Measurements from ENCODE around the gene OR9Q1.

OR9Q1 gene

GRCh38 chr11:58034471-58034870 is 10.8 kb downstream of the OR9Q1 start:
- no peak for DNase-seq

GRCh38 chr11:58039589-58039988 is 15.9 kb downstream of the OR9Q1 start:
- no peak for DNase-seq

- no peak for DNase-seq
These were observed 19.7 kb downstream of the OR9Q1 start for GRCh38 chr11:58043379-58043778.

DNA sequence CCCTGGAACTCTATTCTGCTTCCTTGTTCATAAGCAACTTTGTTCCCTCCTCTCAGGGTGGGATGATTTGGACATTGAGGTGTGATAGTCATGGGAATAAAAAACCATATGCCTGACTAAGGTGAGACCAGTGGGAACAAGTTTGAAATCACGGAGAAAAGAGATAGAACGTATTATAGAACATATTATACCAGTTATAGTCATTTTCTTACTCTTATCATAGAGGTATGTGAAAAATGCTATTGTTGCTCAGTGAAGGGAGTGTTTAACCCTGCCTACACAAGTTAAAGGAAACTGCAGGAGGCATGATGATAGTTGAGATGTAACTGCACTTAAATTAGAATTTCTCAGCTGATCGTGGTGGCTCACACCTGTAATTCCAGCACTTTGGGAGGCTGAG is 22.6 kb downstream of the OR9Q1 start:
- no peak for DNase-seq

DNA sequence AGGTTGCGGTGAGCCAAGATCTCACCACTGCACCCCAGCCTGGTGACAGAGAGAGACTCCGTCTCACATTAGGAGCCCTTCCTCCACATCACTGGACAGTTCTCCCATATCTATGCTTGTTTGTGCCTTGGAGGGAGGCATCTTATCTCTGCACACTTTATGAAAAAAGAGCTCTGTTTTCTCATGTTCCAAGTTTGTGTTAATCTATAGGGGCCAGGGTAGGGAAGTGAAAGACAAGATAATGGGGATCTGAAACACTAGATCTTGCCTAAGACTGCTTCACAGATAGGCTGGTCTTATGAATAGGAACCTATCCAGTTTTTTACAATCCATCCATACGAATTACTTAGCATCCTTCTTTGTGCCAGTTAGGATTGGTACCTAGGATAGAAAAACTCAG is 24.1 kb downstream of the OR9Q1 start:
- no peak for DNase-seq

GRCh38 chr11:58055806-58056401 is 32.2 kb downstream of the OR9Q1 start:
- DNase-seq: no peak

GRCh38 chr11:58057481-58057880 is 33.8 kb downstream of the OR9Q1 start:
- no peak for DNase-seq

DNA sequence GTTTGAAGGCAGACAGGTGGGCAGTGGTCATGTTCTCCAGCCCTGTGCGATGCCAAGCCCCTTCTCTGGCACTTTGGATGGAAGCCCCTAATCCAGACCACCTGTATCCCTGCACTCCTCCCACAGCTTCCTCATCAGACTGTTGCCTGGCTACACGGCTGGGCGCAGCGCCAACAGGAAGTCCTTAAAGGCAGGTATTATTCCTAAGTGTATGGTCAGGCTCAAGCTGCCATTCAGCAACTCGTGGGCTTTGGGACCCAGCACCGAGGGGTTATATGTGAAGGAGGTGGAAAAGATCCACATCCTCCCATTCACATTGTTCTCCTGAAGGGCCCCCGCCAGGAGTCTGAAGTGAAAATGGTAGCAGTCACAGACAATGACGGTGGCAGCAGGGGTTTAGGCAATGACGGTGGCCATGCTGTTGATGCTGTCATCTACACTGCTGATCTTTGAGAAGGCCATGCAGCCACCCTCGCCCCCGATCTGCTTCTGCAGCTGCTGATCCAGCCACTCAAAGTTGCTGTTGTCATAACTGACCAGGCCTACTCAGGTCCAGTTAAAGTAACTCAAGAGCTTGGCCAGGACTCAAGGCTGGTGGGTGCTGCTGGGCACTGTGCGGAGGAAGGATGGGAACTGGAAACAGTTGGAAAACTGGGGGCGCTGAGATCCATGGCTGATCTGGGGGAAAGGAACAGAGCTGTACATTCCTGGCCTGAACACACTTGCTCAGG is 34.8 kb downstream of the OR9Q1 start:
- no peak for DNase-seq

GRCh38 chr11:58059007-58059350 is 35.3 kb downstream of the OR9Q1 start:
- DNase-seq: no peak

DNA sequence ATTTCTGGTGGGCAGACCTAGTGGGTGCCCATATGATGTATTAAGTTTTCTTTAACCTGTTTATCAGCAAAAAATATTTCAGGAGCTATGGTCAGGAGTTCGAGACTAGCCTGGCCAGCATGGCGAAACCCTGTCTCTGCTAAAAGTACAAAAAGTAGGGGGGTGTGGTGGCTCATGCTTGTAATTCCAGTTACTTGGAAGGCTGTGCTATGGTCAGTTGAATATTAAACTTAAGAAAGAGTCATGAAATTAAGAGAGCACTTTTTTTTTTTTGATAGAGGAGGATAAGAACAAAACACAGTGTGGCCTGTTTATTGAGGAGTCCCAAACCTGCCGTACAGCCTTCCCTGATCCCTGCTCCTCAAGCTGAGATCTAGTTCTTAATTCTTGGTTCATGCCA is 36.9 kb downstream of the OR9Q1 start:
- no peak for DNase-seq

GRCh38 chr11:58060939-58061672 is 37.4 kb downstream of the OR9Q1 start:
- no peak for DNase-seq

DNA sequence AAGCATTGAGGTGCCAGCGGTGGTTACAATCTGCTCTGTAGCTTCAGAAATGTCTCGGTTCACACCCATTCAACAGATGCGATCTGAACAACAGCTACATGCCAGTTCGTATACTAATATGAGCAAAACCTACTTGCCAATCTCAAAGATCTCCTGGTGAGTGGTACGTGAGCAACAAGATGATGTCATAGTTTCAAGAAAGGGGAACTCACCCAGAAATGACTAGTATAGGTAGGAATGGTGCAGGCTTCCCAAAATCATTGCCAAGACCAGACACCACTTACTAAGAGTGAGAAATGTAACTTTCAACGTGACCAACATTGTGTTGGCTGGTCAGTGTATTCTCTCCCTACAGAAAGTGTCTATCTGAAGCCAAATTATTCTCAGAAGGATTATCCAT is 38.1 kb downstream of the OR9Q1 start:
- DNase-seq: no peak

DNA sequence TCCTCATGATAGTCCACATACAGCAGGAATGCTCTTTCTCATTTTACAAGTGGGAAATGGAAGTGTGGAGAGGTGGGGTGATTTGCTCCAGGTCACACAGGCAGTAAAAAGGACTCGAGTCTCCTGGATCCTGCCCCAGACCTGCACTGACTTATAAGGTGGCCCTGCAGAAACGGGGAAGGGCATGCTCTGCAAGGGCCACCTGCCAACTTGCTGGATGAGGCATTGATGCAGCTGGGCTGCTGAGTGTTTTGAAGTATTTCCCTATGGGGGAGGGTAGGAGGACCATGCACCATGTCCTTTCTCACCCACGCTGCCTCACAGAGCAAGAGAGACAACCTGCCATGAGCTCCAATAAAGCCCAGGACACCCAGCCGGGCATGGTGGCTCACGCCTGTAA is 44.0 kb downstream of the OR9Q1 start:
- DNase-seq: no peak

- DNase-seq: no peak
These were observed 45.0 kb downstream of the OR9Q1 start for GRCh38 chr11:58068655-58069054.

DNA sequence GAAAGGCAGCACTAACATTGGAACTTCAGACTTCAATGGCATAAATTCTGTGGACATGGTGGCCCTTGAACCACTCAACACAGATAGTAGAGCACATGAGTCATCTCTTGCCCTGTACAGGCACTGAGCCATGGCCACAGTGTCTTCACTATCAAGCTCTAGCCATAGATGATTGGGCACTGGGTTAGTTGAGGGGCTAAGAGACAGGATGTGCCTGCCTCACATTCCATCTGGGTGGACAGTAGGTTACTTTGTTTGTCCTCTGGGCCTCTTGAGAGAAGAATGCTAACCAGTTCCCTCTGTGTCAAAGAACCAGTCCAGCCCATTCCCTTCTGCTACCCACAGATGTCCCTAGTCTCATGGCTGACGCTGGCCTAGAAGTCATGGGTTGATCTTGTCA is 46.9 kb downstream of the OR9Q1 start:
- DNase-seq: no peak

DNA sequence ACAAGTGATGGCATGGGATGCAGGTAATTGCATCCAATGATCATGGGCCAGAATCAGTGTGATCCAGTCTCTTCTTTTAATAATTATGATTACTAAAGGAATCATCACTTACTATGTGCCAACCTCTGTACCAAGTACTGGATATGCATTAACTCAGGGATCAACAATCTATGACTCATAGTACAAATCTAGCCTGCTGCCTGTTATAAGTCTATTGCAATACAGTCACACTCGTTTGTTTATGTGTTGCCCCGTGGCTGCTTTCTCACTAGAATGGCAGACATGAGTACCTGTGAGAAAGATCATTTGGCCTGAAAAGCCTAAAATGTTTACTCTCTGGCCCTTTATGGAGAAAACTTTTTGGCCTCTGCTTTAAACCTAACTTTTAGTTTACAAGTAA is 52.1 kb downstream of the OR9Q1 start:
- no peak for DNase-seq

DNA sequence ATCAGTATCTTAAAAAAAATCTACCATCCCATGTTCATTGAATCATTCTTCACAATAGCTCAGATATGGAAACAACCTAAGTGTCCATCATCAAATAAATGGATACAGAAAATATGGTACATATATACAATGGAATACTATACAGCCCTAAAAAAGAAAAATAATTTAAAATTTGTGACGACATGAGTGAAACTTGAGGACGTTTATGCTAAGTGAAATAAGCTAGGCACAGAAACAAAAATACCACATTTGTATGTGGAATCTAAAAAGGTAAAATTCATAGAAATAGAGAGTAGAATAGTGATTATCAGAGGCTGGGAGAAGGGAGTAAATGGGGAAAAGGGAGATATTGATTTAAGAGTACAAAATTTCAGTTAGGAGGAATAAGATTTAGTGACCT is 62.8 kb downstream of the OR9Q1 start:
- no peak for DNase-seq

GRCh38 chr11:58097437-58097836 is 73.8 kb downstream of the OR9Q1 start:
- DNase-seq: no peak

DNA sequence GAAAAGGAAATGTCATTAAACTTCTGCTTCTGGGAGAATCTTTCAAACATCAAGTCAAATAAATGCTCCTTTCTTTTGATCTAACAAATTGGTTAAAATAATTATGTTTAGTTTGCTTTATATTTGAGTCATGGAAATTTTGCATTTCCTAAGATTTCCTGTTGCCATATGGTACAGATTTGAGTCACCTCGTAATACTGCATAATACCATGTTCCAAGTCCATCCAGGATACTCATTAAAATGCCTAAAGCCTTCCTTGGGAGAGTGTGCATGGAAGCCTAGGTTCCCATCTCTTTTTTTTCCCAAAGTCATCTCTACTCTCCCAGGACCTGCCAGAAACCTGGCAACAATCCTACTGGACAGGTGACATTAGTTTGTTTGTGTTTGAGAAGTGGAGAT is 97.4 kb downstream of the OR9Q1 start:
- DNase-seq: no peak

GRCh38 chr11:58125469-58125868 is 101.8 kb downstream of the OR9Q1 start, which contains the start of gene OR9I1:
Gene OR9I1, minus strand, starts transcription at chr11:58125530. Its CDS starts 6,086 bp downstream, at chr11:58119444.
- no peak for DNase-seq

GRCh38 chr11:58127350-58127749 is 103.7 kb downstream of the OR9Q1 start:
- DNase-seq: no peak

DNA sequence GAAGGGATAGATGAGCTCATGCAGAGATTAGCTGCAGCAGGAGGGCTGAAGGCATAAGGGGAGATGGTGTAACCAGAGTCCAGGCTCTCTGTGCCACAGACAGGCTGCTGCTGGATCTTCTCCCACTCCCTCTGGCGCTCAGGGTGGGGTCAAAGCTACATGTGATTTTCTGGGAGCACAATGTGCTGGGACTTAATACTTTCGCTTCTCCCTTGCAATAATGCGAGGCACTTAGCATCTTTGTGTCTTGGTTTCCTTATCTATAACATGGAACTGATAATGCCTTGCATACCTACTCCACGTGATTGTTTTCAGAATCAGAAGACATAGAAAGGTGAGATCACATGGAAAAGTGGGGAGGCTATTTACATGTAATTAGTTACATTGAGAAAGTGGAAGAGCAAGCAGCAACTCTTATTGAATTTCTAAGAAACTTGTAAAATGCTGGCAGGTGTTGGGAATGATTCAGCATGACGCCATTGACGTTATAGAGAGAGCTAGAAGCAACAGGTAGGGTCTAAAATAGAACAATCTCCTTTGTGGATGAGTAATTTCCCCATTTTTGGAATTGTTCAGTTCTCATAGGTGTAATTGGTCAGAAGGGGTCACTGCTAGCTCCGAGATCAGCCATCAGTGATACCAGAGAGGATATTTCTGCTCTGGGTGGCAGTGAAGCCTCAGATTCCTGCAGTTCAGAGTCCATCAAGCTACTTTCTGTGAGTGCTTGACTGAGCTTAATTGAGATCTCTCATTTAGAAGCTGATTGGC is 109.8 kb downstream of the OR9Q1 start:
- no peak for DNase-seq

DNA sequence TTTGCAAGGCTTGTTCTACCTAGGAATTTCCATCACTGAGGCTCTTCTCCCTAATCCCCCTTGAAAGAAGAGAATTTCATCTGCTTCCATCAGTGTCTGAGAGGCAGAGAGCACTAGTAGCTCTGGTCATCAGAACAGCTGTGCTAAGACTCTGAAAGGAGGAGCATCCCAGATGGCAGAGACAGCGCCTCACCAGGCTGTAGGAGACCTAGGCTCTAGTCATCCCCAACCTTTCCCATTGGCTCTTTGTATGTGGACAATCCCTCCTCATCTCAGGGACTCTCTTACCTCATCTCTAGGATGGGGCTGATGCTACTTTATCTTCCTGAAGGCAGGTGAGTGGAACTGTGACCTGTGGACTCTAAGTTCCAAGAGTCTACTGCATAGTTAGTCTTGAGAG is 110.5 kb downstream of the OR9Q1 start:
- no peak for DNase-seq

- DNase-seq: no peak
These were observed 111.5 kb downstream of the OR9Q1 start for GRCh38 chr11:58135171-58135570.

All from NK-92 treated with Interleukin-12 subunit alpha and Interleukin-12 subunit beta, amount 100 ng/mL, for 24 hours (cell line).